Thyroid gland (tissue), 4 donors: ENCODE data around the gene C2CD2L. TPM values are rescaled to one million over a fixed set of nuclear protein-coding genes. Genes with fewer than 3 reads are reported as not detected.

Source experiments
- DNase-seq, 2 donors: peaks; one replicate each; pipeline ENCODE4 v3.0.0-alpha.2; 2019
- H3K27ac ChIP-seq, 3 donors: fragments of 200-600 bp; sonication (generic); 1 replicate in 2 of 3; 2 replicates in 1 of 3; pipeline ENCODE4 v1.5.1; 2016 to 2019; ENCODE audit warnings: mild to moderate bottlenecking in 1 of 3, moderate library complexity in 1 of 3
- H3K27me3 ChIP-seq: fragments of 200-600 bp; sonication (generic); one replicate; pipeline ENCODE4 v1.5.1; 2019
- H3K36me3 ChIP-seq, 2 donors: fragments of 200-600 bp; sonication (generic); one replicate each; pipeline ENCODE4 v1.5.1; 2016 to 2019
- H3K4me1 ChIP-seq, 2 donors: fragments of 200-600 bp; sonication (generic); one replicate each; pipeline ENCODE4 v1.5.1; 2017 to 2019
- H3K4me3 ChIP-seq, 3 donors: fragments of 200-600 bp; sonication (generic); replicated peaks in 1 of 3; 1 replicate in 2 of 3; 2 replicates in 1 of 3; pipeline ENCODE4 v1.5.1; 2016; ENCODE audit warnings: mild to moderate bottlenecking in 1 of 3
- H3K9me3 ChIP-seq: fragments of 200-600 bp; sonication (generic); one replicate; pipeline ENCODE4 v1.5.1; 2017
- CTCF ChIP-seq, 6 experiments: fragments of 200-600 bp in 3 of 6; fragments of 450-650 bp in 3 of 6; sonication (generic) in 3 of 6; IDR thresholded peaks; one replicate each; pipeline ENCODE4 v1.5.1; 2016 to 2019; ENCODE audit warnings: antibody characterized with exemption in 6 of 6, mild to moderate bottlenecking in 2 of 6, inconsistent platforms in 1 of 6, moderate library complexity in 1 of 6
- POLR2A ChIP-seq, 2 donors: fragments of 450-650 bp; IDR thresholded peaks; one replicate each; pipeline ENCODE4 v1.6.1; 2017; ENCODE audit warnings: antibody characterized with exemption in 2 of 2, mild to moderate bottlenecking in 2 of 2, moderate library complexity in 1 of 2
- WGBS, 2 donors: methylation state at CpG; one replicate each; pipeline ENCODE4 v1.1.5; 2017; 5-methylcytosine and 5-hydroxymethylcytosine counted together
- intact Hi-C: fragments of 100-400 bp; cut with DNase I; formaldehyde crosslinking; loops from one replicate; pipeline ENCODE4 v1.15.1; 2023
- total RNA-seq, 4 donors: library from RNA; depleted of rRNA; stranded (reverse); fragments of >200 nt; gene quantifications; one replicate each; pipeline ENCODE4 v1.2.3, GENCODE V29; 2016

The C2CD2L gene
- total RNA-seq, 4 donors from 2014 or later: 6.7 to 8.9 (median 7.9) TPM

- 35 to 51% methylated on average over 3 of the region's 3 CpGs for WGBS, 2 donors
- intact Hi-C loops: loop anchor here (5.0 kb wide), 1 partner anchor 52 kb away; no protein-coding TSS in a partner anchor
- TF ChIP-seq CTCF (IDR thresholded peaks at IDR 0.05) (no peak), POLR2A (IDR thresholded peaks at IDR 0.05) (no peak)
- no peaks in the 10 kb centered on the region for H3K9me3 ChIP-seq
- H3K4me1 ChIP-seq: peaks cover 6 to 13% of the 10 kb centered on the region in 2 donors
- H3K27ac ChIP-seq: no peak overlapping the region
- no peak for DNase-seq
- H3K27me3 ChIP-seq: peaks cover 4% of the 10 kb centered on the region
- no peaks in the 10 kb centered on the region for H3K36me3 ChIP-seq
- no peak overlapping the region for H3K4me3 ChIP-seq
Observed at GRCh38 chr11:119145551-119145950, 38.4 kb downstream of the C2CD2L start.

DNA sequence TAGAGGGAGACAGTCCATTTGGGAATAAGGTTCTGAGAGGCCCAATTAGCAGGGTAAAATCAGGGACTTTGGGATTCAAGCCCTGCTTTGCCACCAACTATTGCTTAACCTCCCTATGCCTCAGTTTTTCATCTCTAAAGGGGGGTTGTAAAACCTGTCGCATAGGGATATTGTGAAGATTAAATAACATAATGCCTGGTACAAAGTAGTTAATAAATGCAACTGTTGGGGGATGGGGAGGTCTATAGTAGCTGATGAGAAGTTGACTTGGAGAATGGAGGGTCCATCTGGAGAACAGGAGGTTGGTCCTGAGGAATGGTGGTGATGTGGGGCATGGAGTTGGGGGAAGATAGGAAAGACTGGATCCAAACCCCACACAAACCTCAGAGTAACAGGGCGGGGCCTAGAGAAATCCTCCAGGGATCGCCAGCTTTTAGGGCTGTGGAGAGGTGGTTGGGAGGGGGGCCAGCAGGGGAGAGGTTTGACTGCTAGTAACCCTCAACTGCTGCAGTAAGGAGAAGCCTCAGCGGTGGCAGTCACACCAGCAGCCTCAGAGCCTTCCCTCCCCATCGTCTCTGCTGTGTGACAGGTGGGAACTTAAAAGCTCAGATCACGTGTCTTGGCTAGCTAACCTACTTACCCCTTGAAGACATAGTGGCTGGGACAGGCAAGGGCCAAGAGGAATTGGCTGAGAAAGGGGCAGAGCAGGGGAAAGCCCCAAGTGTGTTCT lies 40.6 kb downstream of the C2CD2L start:
- Histone ChIP-seq H3K4me3 (no peak overlapping the region), H3K27ac (no peak overlapping the region), H3K9me3 (no peaks in the 10 kb centered on the region), H3K36me3 (no peaks in the 10 kb centered on the region), H3K27me3 (peaks cover 4% of the 10 kb centered on the region), H3K4me1 (peaks cover 6 to 13% of the 10 kb centered on the region in 2 donors)
- WGBS, 2 donors: 48 to 63% methylated on average over 6 of the region's 6 CpGs
- intact Hi-C loops: loop anchor here (5.0 kb wide), 1 partner anchor 50 kb away; no protein-coding TSS in a partner anchor
- TF ChIP-seq POLR2A (IDR thresholded peaks at IDR 0.05) (no peak), CTCF (IDR thresholded peaks at IDR 0.05) (no peak)
- no peak for DNase-seq

- Histone ChIP-seq H3K36me3 (no peaks in the 10 kb centered on the region), H3K27ac (no peak overlapping the region), H3K9me3 (no peaks in the 10 kb centered on the region), H3K27me3 (peaks cover 4% of the 10 kb centered on the region), H3K4me3 (peak overlapping the region; percentile 22 to 42 (median 32)), H3K4me1 (peaks cover 6 to 13% of the 10 kb centered on the region in 2 donors)
- intact Hi-C loops: loop anchor here (5.0 kb wide), 1 partner anchor 49 kb away; no protein-coding TSS in a partner anchor
- TF ChIP-seq CTCF (IDR thresholded peaks at IDR 0.05): no peak
- TF ChIP-seq POLR2A (IDR thresholded peaks at IDR 0.05): no peak
- WGBS, 2 donors: 2 to 4% methylated on average over 15 of the region's 16 CpGs
- no peak for DNase-seq
Observed at GRCh38 chr11:119148720-119149017, 41.5 kb downstream of the C2CD2L start.

GRCh38 chr11:119149018-119149785 lies 42.1 kb downstream of the C2CD2L start, which contains the start of gene ABCG4:
TSS of gene ABCG4 (plus strand) at chr11:119149052. CDS start at chr11:119149966, 914 bp downstream.
- TF ChIP-seq CTCF (IDR thresholded peaks at IDR 0.05) (no peak), POLR2A (IDR thresholded peaks at IDR 0.05) (no peak)
- Histone ChIP-seq H3K4me1 (peaks cover 6 to 13% of the 10 kb centered on the region in 2 donors), H3K9me3 (no peaks in the 10 kb centered on the region), H3K36me3 (no peaks in the 10 kb centered on the region), H3K27me3 (peaks cover 4% of the 10 kb centered on the region), H3K27ac (no peak within 1 kb of the TSS), H3K4me3 (peak within 1 kb of the TSS; percentile 22 to 42 (median 32))
- intact Hi-C loops: loop anchor here (5.0 kb wide), 1 partner anchor 48 kb away; no protein-coding TSS in a partner anchor
- DNase-seq: peak; percentile 24
- 0 to 1% methylated on average over 12 to 29 of the region's 73 CpGs for WGBS, 2 donors
